Measurements from ENCODE around the gene ARF1.

GRCh38 chr1:228083871-228084278, 1.4 kb downstream of the ARF1 start:
- TF ChIP-seq CEBPB (IDR thresholded peaks at IDR 0.05) (no peak), NFIC (IDR thresholded peaks at IDR 0.05) (no peak), FOXM1 (IDR thresholded peaks at IDR 0.05; ENCODE audit: borderline replicate concordance, low read depth) (no peak)

All from Ishikawa (cell line).